HEK293 (cell line): Measurements from ENCODE around the gene HNF1A.

Experiments used
- ATF2 ChIP-seq: fragments of 450-650 bp; formaldehyde crosslinking; IDR thresholded peaks from 2 replicates; pipeline ENCODE4 v1.5.1; 2016; ENCODE audit warnings: missing biosample characterization, missing genetic modification characterization, low read depth
- HIC1 ChIP-seq: fragments of 450-650 bp; formaldehyde crosslinking; IDR thresholded peaks from 2 replicates; pipeline ENCODE4 v1.5.1; 2016; ENCODE audit warnings: missing biosample characterization, missing genetic modification characterization
- KLF17 ChIP-seq: fragments of 450-650 bp; formaldehyde crosslinking; IDR thresholded peaks from 2 replicates; pipeline ENCODE4 v1.5.1; 2016; ENCODE audit warnings: missing biosample characterization, missing genetic modification characterization
- KLF7 ChIP-seq: fragments of 450-650 bp; formaldehyde crosslinking; IDR thresholded peaks from 2 replicates; pipeline ENCODE4 v1.5.1; 2016; ENCODE audit warnings: missing biosample characterization, missing genetic modification characterization, borderline replicate concordance
- REST ChIP-seq: fragments of 450-650 bp; formaldehyde crosslinking; IDR thresholded peaks from 2 replicates; pipeline ENCODE4 v1.5.1; 2016; ENCODE audit warnings: missing biosample characterization, missing genetic modification characterization
- SETDB1 ChIP-seq: IDR thresholded peaks from one replicate; pipeline ENCODE4 v1.6.1; 2017; ENCODE audit warnings: mild to moderate bottlenecking, low read length, moderate library complexity, mixed read lengths; ENCODE audit not compliant: insufficient read length
- SP2 ChIP-seq: fragments of 450-650 bp; formaldehyde crosslinking; IDR thresholded peaks from 2 replicates; pipeline ENCODE4 v1.5.1; 2016; ENCODE audit warnings: missing biosample characterization, missing genetic modification characterization
- ZBTB17 ChIP-seq: fragments of 450-650 bp; formaldehyde crosslinking; IDR thresholded peaks from 2 replicates; pipeline ENCODE4 v1.5.1; 2016; ENCODE audit warnings: missing biosample characterization, missing genetic modification characterization
- ZFP69B ChIP-seq: fragments of 450-650 bp; formaldehyde crosslinking; IDR thresholded peaks from 2 replicates; pipeline ENCODE4 v1.5.1; 2016; ENCODE audit warnings: missing biosample characterization, missing genetic modification characterization
- ZNF18 ChIP-seq: fragments of 450-650 bp; formaldehyde crosslinking; IDR thresholded peaks from 2 replicates; pipeline ENCODE4 v1.5.1; 2016; ENCODE audit warnings: missing biosample characterization, missing genetic modification characterization
- ZNF223 ChIP-seq: fragments of 450-650 bp; formaldehyde crosslinking; IDR thresholded peaks from 2 replicates; pipeline ENCODE4 v1.5.1; 2016; ENCODE audit warnings: missing biosample characterization, missing genetic modification characterization
- ZNF266 ChIP-seq: fragments of 450-650 bp; formaldehyde crosslinking; IDR thresholded peaks from 2 replicates; pipeline ENCODE4 v1.5.1; 2016; ENCODE audit warnings: missing biosample characterization, missing genetic modification characterization, low read depth
- ZNF274 ChIP-seq, 2 experiments: fragments of 200-500 bp in 1 of 2; fragments of 450-650 bp in 1 of 2; sonication (Bioruptor generic) in 1 of 2; formaldehyde crosslinking in 1 of 2; IDR thresholded peaks; 2 replicates each; pipeline versions ENCODE4 v1.5.1 to v1.6.1; 2014 to 2016; ENCODE audit warnings: borderline replicate concordance in 1 of 2, inconsistent platforms in 1 of 2, low read length in 1 of 2, missing biosample characterization in 1 of 2, missing genetic modification characterization in 1 of 2
- ZNF335 ChIP-seq: fragments of 450-650 bp; formaldehyde crosslinking; conservative IDR thresholded peaks from 2 replicates; pipeline ENCODE4 v1.5.1; 2016; ENCODE audit warnings: missing biosample characterization, missing genetic modification characterization
- ZNF350 ChIP-seq: fragments of 450-650 bp; formaldehyde crosslinking; IDR thresholded peaks from 2 replicates; pipeline ENCODE4 v1.5.0; 2017; ENCODE audit warnings: missing biosample characterization, mild to moderate bottlenecking, missing genetic modification characterization
- ZNF391 ChIP-seq: fragments of 450-650 bp; formaldehyde crosslinking; IDR thresholded peaks from 2 replicates; pipeline ENCODE4 v1.5.1; 2016; ENCODE audit warnings: low read depth, missing biosample characterization, missing genetic modification characterization, borderline replicate concordance
- ZNF513 ChIP-seq: fragments of 450-650 bp; IDR thresholded peaks from 2 replicates; pipeline ENCODE4 v1.5.1; 2018; ENCODE audit warnings: missing biosample characterization, missing genetic modification characterization
- ZNF580 ChIP-seq: fragments of 450-650 bp; formaldehyde crosslinking; IDR thresholded peaks from 2 replicates; pipeline ENCODE4 v1.5.1; 2016; ENCODE audit warnings: missing biosample characterization, missing genetic modification characterization
- ZNF677 ChIP-seq: fragments of 450-650 bp; IDR thresholded peaks from 2 replicates; pipeline ENCODE4 v1.5.0; 2018; ENCODE audit warnings: missing biosample characterization, mild to moderate bottlenecking, missing genetic modification characterization, moderate library complexity
- ZNF768 ChIP-seq: fragments of 450-650 bp; formaldehyde crosslinking; IDR thresholded peaks from 2 replicates; pipeline ENCODE4 v1.5.1; 2018; ENCODE audit warnings: missing biosample characterization, mild to moderate bottlenecking, missing genetic modification characterization
- ZSCAN18 ChIP-seq: fragments of 450-650 bp; formaldehyde crosslinking; IDR thresholded peaks from 2 replicates; pipeline ENCODE4 v1.5.1; 2016; ENCODE audit warnings: missing biosample characterization, missing genetic modification characterization
- ZSCAN5A ChIP-seq: fragments of 450-650 bp; formaldehyde crosslinking; IDR thresholded peaks from 2 replicates; pipeline ENCODE4 v1.5.1; 2016; ENCODE audit warnings: missing biosample characterization, missing genetic modification characterization
- ZXDB ChIP-seq: fragments of 450-650 bp; formaldehyde crosslinking; IDR thresholded peaks from 2 replicates; pipeline ENCODE4 v1.5.1; 2016; ENCODE audit warnings: missing biosample characterization, missing genetic modification characterization

The HNF1A gene

GRCh38 chr12:120994589-120995337 lies 16.4 kb downstream of the HNF1A start (continued):
- no peak for TF ChIP-seq KLF17 (tag by site-specific recombination)
- no peak for TF ChIP-seq ZSCAN18
- TF ChIP-seq ZFP69B (tag by site-specific recombination): no peak; the same call in 1 of the 2 replicates
- TF ChIP-seq ZNF335 (tag by site-specific recombination): no peak
- no peak for TF ChIP-seq ZNF677 (tag by site-specific recombination)
- no peak for TF ChIP-seq ZNF768
- TF ChIP-seq ZNF274 (IDR thresholded peaks at IDR 0.05; ENCODE audit: low read length): no peak
- TF ChIP-seq ZNF274 (tag by site-specific recombination; IDR thresholded peaks at IDR 0.05; ENCODE audit: borderline replicate concordance): no peak; the same call in 1 of the 2 replicates
- TF ChIP-seq ZBTB17 (tag by site-specific recombination): peak; percentile 99
- no peak for TF ChIP-seq ZNF513 (tag by site-specific recombination)
- no peak for TF ChIP-seq HIC1 (tag by site-specific recombination)
- TF ChIP-seq ZNF18: no peak
- 0 out of 2 replicates have a peak, but pooled peaks have one; percentile 41 for TF ChIP-seq ZNF580 (tag by site-specific recombination)
- no peak for TF ChIP-seq ZXDB (tag by site-specific recombination)
- TF ChIP-seq ZNF223: no peak
- TF ChIP-seq ZNF391 (tag by site-specific recombination): peak; percentile 28; the same call in 1 of the 2 replicates
- no peak for TF ChIP-seq ZNF350 (tag by site-specific recombination)
- no peak for TF ChIP-seq ZSCAN5A (tag by site-specific recombination)
- no peak for TF ChIP-seq SETDB1
- TF ChIP-seq KLF7: no peak
- TF ChIP-seq ATF2 (tag by site-specific recombination): peak; percentile 41; the same call in 1 of the 2 replicates
- TF ChIP-seq SP2 (tag by site-specific recombination): 0 out of 2 replicates have a peak, but pooled peaks have one; percentile 4
- no peak for TF ChIP-seq ZNF266
- TF ChIP-seq REST: no peak
